Measurements from ENCODE around the gene IDI2. TPM values are rescaled to one million over a fixed set of nuclear protein-coding genes. Genes with fewer than 3 reads are reported as not detected.
A peak's percentile ranks its signal among the peaks of the same experiment; 100 is the strongest.

The IDI2 gene
- total RNA-seq, 1 donor from 2014 or later: not detected

DNA sequence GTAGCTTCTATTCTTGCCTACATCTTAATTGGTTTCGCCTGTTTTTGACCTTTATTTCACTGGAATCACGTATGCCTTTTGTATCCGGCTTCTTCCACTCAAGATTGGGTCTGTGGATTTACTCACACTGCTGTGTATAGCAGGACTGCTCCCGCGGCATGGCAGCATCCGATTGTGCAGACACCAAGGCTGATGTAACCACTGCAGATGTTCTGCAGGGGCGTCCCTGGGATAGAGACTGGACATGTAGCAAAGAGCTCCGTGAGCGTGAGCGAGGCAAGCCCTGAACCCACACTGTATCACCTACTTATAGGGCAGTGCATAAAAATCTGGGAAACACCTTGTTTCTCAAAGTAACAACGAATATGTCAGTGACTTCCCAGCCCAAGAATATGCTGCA is 11.4 kb upstream of the IDI2 start:
- TF ChIP-seq, protein P1, sequence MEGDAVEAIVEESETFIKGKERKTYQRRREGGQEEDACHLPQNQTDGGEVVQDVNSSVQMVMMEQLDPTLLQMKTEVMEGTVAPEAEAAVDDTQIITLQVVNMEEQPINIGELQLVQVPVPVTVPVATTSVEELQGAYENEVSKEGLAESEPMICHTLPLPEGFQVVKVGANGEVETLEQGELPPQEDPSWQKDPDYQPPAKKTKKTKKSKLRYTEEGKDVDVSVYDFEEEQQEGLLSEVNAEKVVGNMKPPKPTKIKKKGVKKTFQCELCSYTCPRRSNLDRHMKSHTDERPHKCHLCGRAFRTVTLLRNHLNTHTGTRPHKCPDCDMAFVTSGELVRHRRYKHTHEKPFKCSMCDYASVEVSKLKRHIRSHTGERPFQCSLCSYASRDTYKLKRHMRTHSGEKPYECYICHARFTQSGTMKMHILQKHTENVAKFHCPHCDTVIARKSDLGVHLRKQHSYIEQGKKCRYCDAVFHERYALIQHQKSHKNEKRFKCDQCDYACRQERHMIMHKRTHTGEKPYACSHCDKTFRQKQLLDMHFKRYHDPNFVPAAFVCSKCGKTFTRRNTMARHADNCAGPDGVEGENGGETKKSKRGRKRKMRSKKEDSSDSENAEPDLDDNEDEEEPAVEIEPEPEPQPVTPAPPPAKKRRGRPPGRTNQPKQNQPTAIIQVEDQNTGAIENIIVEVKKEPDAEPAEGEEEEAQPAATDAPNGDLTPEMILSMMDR (IDR thresholded peaks at IDR 0.05): no peak
- no peak overlapping the region for H3K4me3 ChIP-seq
- no peaks in the 10 kb centered on the region for H3K27me3 ChIP-seq (ENCODE audit: low read depth)
- H3K9me3 ChIP-seq: no peaks in the 10 kb centered on the region
- ATAC-seq: no peak
- H3K4me1 ChIP-seq: no peaks in the 10 kb centered on the region
- peaks cover 44% of the 10 kb centered on the region for H3K36me3 ChIP-seq
- intact Hi-C loops (cut with DNase I): no loop called here
- DNase-seq: no peak
- H3K27ac ChIP-seq: no peak overlapping the region

DNA sequence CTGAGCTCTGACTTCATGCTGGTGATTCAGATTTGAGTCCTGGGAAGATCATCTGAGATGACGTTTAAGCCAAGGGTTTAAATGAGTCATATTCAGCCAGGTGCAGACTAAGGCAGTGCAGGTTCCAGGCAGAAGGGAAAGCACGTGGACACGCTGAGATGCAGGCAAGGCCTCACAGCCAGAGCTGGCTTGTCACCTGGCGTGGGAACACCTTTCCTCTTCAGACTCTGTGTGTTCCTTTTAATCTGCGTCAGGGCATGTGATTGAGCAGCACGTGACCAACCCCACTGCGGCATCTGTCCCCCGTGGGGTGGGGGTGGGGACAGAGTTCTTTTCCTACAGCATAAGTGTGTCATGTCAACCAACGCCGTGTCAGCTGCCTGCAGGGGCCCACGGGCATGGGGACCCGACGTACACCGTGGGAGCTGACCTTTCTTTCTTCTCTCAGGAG is 10.7 kb upstream of the IDI2 start:
- Histone ChIP-seq H3K27ac (no peak overlapping the region), H3K9me3 (no peaks in the 10 kb centered on the region), H3K4me3 (no peak overlapping the region), H3K27me3 (ENCODE audit: low read depth) (no peaks in the 10 kb centered on the region), H3K4me1 (no peaks in the 10 kb centered on the region), H3K36me3 (peaks cover 36% of the 10 kb centered on the region)
- peak in 1 of 2 donors; percentile 43 for ATAC-seq
- intact Hi-C loops (cut with DNase I): no loop called here
- TF ChIP-seq, protein P1 (IDR thresholded peaks at IDR 0.05): no peak
- DNase-seq: no peak

DNA sequence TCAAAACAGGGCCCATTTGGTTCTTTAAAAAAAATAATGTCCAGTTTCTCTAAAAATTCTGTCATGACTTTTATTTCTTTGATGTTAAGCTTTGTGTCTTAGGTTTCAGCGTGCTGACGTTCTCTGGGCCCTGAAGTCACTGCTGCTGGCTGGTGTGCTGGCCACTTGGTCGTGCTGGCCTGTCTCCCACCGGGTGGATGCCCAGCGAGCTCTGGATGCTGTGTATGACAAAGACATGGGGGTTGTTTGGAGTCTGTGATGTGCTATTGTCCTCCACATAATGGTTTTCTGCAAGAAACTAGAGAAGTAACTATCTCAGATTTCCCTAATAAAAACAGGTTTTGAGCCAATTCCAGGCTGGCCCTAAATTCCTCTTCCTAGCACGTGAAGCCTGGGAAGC is 9.5 kb upstream of the IDI2 start:
- Histone ChIP-seq H3K36me3 (peaks cover 25% of the 10 kb centered on the region), H3K27ac (no peak overlapping the region), H3K4me1 (no peaks in the 10 kb centered on the region), H3K9me3 (no peaks in the 10 kb centered on the region), H3K4me3 (no peak overlapping the region), H3K27me3 (ENCODE audit: low read depth) (no peaks in the 10 kb centered on the region)
- no peak for ATAC-seq
- TF ChIP-seq, protein P1 (IDR thresholded peaks at IDR 0.05): no peak
- no peak for DNase-seq
- intact Hi-C loops (cut with DNase I): no loop called here

DNA sequence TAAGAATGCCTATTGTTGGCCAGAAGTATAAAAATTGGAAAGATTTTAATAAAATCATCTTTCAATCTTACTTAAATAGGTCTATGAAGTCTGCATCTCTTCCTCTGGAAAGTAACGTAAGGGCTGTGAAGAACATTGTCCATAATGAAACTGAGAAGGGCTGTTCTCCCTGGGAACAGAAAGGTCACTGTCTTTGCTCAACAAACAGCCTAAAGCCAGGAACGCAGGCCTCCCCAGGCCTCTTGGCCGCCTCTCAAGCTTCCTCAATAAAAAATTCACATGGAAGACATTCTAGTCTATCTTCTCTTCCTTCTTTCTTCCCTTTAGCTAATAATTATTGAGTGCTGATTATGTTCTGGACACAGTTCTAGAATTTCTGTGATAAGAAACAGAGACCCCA is 9.1 kb upstream of the IDI2 start:
- Histone ChIP-seq H3K27ac (no peak overlapping the region), H3K4me1 (no peaks in the 10 kb centered on the region), H3K9me3 (no peaks in the 10 kb centered on the region), H3K27me3 (ENCODE audit: low read depth) (no peaks in the 10 kb centered on the region), H3K36me3 (peaks cover 20% of the 10 kb centered on the region), H3K4me3 (no peak overlapping the region)
- intact Hi-C loops (cut with DNase I): no loop called here
- DNase-seq (no peak), ATAC-seq (no peak)
- TF ChIP-seq, protein P1 (IDR thresholded peaks at IDR 0.05): no peak

DNA sequence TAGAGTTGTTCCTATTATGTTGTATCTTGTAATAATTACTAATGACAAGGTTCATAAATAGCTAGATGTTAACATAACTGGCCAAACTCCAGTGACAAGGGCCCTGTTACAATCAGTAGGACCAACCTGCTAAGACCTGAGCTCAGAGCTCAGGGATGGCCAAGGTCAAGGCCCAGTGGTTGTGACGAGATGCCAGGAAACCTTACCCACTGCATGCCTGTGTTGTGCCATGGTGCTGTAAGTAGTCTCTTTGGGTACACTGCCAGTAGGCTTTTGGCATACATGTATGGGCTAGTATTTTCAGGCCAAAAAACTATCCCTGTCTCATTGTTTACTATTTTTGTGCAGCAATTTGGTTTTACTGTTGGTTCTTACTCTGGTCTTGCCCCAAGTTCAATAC is 7.9 kb upstream of the IDI2 start:
- DNase-seq (no peak), ATAC-seq (no peak)
- no peaks in the 10 kb centered on the region for H3K9me3 ChIP-seq
- TF ChIP-seq, protein P1 (IDR thresholded peaks at IDR 0.05): no peak
- peaks cover 12% of the 10 kb centered on the region for H3K36me3 ChIP-seq
- H3K27ac ChIP-seq: no peak overlapping the region
- intact Hi-C loops (cut with DNase I): no loop called here
- no peak overlapping the region for H3K4me3 ChIP-seq
- H3K4me1 ChIP-seq: no peaks in the 10 kb centered on the region
- no peaks in the 10 kb centered on the region for H3K27me3 ChIP-seq (ENCODE audit: low read depth)

DNA sequence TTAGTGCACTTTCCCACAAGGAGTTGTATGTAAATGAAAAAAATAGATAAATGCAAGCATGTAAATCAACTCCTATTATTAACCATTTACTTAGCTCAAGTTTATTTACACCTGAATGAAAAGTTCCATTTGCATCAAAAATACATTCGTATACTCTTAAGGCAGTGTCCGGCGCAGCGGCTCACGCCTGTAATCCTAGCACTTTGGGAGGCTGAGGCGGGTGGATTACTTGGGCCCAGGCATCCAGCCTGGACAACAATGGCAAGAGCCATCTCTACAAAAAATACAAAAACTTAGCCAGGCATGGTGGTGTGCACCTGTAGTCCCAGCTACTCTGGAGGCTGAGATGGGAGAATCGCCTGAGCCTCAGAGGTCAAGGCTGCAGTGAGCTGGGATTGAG is 4.2 kb upstream of the IDI2 start:
- Histone ChIP-seq H3K4me1 (no peaks in the 10 kb centered on the region), H3K9me3 (no peaks in the 10 kb centered on the region), H3K27ac (no peak overlapping the region), H3K27me3 (ENCODE audit: low read depth) (no peaks in the 10 kb centered on the region), H3K36me3 (no peaks in the 10 kb centered on the region), H3K4me3 (no peak overlapping the region)
- intact Hi-C loops (cut with DNase I): no loop called here
- no peak for ATAC-seq
- TF ChIP-seq, protein P1 (IDR thresholded peaks at IDR 0.05): no peak
- no peak for DNase-seq
